GM21423 (cell line): ENCODE measurements around the gene ROR2.

Source experiments
- ATAC-seq: cut with Tn5 transposase; IDR thresholded peaks from one replicate; pipeline ENCODE4 v1.9.1; 2021; ENCODE audit warnings: mild to moderate bottlenecking, moderate library complexity; ENCODE audit not compliant: unreplicated experiment

Gene ROR2

GRCh38 chr9:91603932-91604331 lies 346.1 kb downstream of the ROR2 start:
- no peak for ATAC-seq

- ATAC-seq, result no peak
Observed at GRCh38 chr9:91599564-91599963, 350.5 kb downstream of the ROR2 start.

- no peak for ATAC-seq
Observed at GRCh38 chr9:91591627-91592026, 358.4 kb downstream of the ROR2 start.

GRCh38 chr9:91589101-91589553 lies 360.9 kb downstream of the ROR2 start:
- ATAC-seq, result no peak

GRCh38 chr9:91586282-91586681 lies 363.7 kb downstream of the ROR2 start:
- no peak for ATAC-seq

- ATAC-seq, result no peak
Observed at GRCh38 chr9:91583966-91584365, 366.1 kb downstream of the ROR2 start.

- ATAC-seq, result no peak
Observed at GRCh38 chr9:91583161-91583875, 366.7 kb downstream of the ROR2 start.

GRCh38 chr9:91582181-91582580 lies 367.8 kb downstream of the ROR2 start:
- ATAC-seq, result no peak

GRCh38 chr9:91580136-91580535 lies 369.9 kb downstream of the ROR2 start:
- no peak for ATAC-seq

- no peak for ATAC-seq
Observed at GRCh38 chr9:91578911-91579310, 371.1 kb downstream of the ROR2 start.

GRCh38 chr9:91577633-91578061 lies 372.4 kb downstream of the ROR2 start:
- no peak for ATAC-seq

GRCh38 chr9:91572811-91573210 lies 377.2 kb downstream of the ROR2 start:
- ATAC-seq, result no peak

- no peak for ATAC-seq
Observed at GRCh38 chr9:91572044-91572443, 378.0 kb downstream of the ROR2 start.

- ATAC-seq, result no peak
Observed at GRCh38 chr9:91571036-91571435, 379.0 kb downstream of the ROR2 start.

- no peak for ATAC-seq
Observed at GRCh38 chr9:91567642-91568274, 382.3 kb downstream of the ROR2 start.

GRCh38 chr9:91564081-91564670 lies 385.9 kb downstream of the ROR2 start:
- ATAC-seq, result no peak

- ATAC-seq, result no peak
Observed at GRCh38 chr9:91562416-91562815, 387.6 kb downstream of the ROR2 start.

GRCh38 chr9:91560301-91560700 lies 389.7 kb downstream of the ROR2 start:
- no peak for ATAC-seq

GRCh38 chr9:91558879-91559278 lies 391.1 kb downstream of the ROR2 start:
- no peak for ATAC-seq

- no peak for ATAC-seq
Observed at GRCh38 chr9:91558395-91558794, 391.6 kb downstream of the ROR2 start.

- no peak for ATAC-seq
Observed at GRCh38 chr9:91557327-91557726, 392.7 kb downstream of the ROR2 start.

- ATAC-seq, result no peak
Observed at GRCh38 chr9:91555132-91555531, 394.9 kb downstream of the ROR2 start.
